Coronary artery (tissue), 2 donors: ENCODE measurements around the gene BICC1.
A peak's percentile ranks its signal among the peaks of the same experiment; 100 is the strongest.
"Not testable (repeated sequence)": the region's sequence is repeated elsewhere in the genome, so short reads cannot be mapped to it uniquely, and the experiment has no call there.

ENCODE experiments used
- DNase-seq: peaks from one replicate; pipeline ENCODE4 v3.0.0-alpha.2; 2017; ENCODE audit warnings: low spot score
- H3K27ac ChIP-seq, 2 donors: fragments of 200-600 bp; sonication (generic); one replicate each; pipeline ENCODE4 v1.5.1; 2016 to 2019
- H3K4me3 ChIP-seq: fragments of 200-600 bp; sonication (generic); 2 replicates; pipeline ENCODE4 v1.5.1; 2016; ENCODE audit warnings: mild to moderate bottlenecking, moderate library complexity
- TF ChIP-seq, protein P1 (sequence below): fragments of 200-600 bp; sonication (generic); IDR thresholded peaks from one replicate; pipeline ENCODE4 v1.5.1; 2019; ENCODE audit warnings: antibody characterized with exemption

Gene BICC1

DNA sequence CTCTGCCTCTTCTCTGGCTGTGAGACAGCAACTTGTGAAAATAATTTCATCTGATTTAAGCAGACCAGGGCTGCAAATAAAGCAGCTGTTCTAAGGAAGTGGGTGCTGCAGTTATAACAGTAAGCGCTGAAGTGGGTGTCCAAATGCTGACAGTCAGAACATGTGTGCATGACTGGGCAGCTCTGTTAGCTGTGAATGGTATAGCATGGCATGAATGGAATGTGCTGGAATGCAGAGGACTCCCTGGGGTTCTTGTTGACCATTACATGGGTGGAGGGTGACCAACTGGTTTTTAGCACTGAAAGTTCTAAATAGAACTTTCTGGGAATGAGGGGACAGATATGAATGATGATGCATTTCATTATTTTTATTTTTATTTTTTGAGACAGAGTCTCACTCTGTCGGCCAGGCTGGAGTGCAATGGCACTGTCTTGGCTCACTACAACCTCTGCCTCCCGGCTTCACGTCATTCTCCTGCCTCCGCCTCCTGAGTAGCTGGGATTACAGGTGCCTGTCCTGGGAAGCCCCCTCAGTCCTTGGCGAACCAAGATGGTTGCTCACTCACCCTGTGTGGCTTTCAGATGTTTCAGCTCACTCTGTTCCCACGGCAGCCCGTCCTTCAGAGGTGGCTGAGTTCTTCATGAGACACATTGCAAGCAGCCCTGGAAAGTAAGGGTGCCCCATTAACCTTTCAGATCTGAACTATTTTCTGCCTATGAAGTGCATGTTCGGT lies 344.0 kb downstream of the BICC1 start:
- Histone ChIP-seq H3K4me3 (peak overlapping the region; percentile 32), H3K27ac (peak overlapping the region; percentile 52 to 88)
- peak; percentile 84 for DNase-seq
- TF ChIP-seq, protein P1, sequence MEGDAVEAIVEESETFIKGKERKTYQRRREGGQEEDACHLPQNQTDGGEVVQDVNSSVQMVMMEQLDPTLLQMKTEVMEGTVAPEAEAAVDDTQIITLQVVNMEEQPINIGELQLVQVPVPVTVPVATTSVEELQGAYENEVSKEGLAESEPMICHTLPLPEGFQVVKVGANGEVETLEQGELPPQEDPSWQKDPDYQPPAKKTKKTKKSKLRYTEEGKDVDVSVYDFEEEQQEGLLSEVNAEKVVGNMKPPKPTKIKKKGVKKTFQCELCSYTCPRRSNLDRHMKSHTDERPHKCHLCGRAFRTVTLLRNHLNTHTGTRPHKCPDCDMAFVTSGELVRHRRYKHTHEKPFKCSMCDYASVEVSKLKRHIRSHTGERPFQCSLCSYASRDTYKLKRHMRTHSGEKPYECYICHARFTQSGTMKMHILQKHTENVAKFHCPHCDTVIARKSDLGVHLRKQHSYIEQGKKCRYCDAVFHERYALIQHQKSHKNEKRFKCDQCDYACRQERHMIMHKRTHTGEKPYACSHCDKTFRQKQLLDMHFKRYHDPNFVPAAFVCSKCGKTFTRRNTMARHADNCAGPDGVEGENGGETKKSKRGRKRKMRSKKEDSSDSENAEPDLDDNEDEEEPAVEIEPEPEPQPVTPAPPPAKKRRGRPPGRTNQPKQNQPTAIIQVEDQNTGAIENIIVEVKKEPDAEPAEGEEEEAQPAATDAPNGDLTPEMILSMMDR = no peak

DNA sequence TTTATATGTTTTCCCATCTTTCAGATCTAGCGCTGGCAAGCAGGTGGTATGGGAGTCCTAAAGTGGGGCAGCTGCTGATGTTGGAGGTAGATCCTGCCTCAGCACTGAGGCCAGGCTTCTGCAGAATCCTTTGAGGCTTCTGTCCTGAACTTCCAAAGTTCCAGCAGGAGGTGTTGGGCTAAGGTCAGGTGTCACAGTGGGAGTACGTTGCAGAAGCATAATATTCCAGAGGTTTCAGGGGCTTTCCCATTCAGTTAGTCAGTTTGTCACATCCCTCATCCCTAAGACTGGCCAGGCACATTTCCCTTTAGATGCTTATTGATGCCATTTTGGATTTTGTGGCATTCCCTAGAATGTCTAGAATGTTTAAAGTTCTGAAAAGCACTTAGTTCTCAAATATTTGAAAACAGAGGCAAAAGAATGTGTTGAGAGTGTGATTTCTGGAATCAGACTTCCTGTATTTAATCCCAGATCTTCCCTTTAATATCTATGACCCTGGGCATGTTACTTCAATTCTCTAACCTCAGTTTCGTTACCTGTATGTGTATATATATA lies 344.7 kb downstream of the BICC1 start:
- DNase-seq = no peak
- Histone ChIP-seq H3K4me3 (no peak overlapping the region), H3K27ac (peak overlapping the region; percentile 52 to 88)
- TF ChIP-seq, protein P1 = no peak

DNA sequence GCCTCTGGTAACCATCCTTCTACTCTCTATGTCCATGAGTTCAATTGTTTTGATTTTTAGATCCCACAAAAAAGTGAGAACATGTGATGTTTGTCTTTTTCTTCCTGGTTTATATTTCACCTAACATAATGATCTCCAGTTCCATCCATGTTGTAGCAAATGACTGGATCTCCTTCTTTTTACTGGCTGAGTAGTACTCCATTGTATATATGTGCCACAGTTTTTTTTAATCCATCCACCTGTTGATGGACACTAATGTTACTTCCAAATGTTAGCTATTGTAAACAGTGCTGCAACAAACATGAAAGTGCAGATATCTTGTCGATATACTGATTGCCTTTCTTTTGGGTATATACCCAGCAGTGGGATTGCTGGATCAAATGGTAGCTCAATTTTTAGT lies 345.5 kb downstream of the BICC1 start:
- H3K27ac ChIP-seq, DNase-seq, H3K4me3 ChIP-seq: not testable (repeated sequence)

DNA sequence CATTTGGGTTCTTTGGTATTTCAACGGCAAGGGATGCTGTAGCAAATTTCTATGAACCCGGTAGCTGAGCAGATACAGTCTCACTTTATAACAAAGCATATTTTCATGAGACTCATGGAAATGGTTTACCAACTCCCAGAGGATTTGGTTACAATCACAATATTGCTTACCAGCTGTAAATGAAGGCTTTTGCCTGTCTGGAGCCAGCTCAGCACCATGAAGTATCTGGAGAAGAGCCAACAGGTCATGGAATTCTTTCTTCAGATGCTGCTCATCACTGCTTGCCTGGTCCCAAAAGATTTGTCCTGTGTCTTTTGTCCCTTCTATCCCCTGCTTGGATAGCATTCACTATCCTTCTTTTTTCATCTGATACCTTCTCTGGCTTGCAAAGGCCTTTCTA lies 346.9 kb downstream of the BICC1 start:
- Histone ChIP-seq H3K27ac (no peak overlapping the region), H3K4me3 (no peak overlapping the region)
- TF ChIP-seq, protein P1 = no peak
- no peak for DNase-seq

DNA sequence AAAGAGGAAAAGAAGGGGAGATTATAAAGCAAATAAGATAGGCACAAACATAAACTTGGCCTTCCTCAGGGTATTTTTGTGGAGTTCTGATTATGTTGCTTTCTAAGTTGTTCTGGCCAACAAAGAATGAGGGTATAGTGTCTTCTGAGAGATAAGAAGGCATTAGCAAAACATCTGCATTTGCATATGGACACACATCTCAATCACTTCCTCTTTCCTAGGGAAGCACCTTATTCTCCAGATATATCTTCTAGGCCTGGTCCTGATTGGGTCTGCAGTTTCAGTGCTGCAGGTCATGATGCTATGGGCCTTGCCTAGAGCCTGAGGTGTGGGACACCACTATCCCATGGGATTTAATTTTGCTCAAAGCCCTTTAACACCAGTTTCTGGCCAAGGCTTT lies 355.0 kb downstream of the BICC1 start:
- no peak overlapping the region for H3K27ac ChIP-seq
- TF ChIP-seq, protein P1 = no peak
- H3K4me3 ChIP-seq = no peak overlapping the region
- no peak for DNase-seq

DNA sequence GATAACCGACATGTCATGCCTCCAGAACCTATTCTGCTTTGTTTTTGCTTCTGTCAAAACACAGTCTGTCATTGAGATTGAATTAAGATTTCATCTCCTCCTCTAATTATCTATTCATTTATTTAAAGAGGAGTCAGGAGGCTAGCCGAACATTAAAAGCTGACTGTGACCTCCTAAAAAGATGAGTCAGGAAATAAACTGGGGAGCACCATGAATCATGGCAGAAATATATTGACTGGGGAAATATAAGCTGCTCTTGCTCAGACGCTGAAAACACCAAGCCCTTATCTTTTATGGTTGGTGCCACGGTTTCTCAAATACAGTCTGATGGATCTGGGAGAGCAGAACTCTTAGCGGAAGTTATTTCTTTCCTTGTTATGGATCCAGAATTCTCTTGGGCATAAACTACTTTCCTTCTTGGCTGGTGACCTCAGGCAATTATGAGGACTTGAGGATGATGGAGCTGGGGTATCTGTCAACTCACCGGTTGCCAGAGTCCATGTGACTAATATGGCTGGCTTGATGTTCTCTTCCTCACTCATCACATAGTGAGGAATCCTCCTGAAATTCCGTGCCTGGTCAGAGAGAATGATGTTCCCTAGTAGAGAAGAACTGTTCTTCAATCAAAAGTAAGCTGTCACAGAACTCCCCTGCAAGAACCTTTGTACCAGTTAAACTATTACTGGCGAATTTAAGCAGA lies 356.2 kb downstream of the BICC1 start:
- DNase-seq = no peak
- no peak overlapping the region for H3K27ac ChIP-seq
- TF ChIP-seq, protein P1 = no peak
- H3K4me3 ChIP-seq = no peak overlapping the region

DNA sequence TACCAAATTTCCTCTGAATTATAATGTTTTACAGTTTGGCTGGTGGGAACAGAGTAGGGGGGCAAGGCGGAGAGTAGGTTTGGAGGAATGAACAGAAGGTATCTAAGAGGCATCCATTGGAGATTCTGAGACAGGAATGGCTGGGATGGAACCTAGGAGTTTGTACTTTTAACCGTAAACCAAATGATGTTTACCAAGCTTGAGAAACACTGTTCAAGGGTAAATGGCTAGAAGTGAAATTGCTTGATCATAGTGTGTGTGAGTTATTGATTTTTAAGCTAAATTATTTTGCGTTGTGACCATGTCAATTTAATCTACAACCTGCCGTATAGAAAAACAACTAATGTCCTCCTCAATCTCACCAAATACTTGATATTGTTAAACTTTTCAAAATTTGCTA lies 357.4 kb downstream of the BICC1 start:
- Histone ChIP-seq H3K27ac (no peak overlapping the region), H3K4me3 (no peak overlapping the region)
- no peak for DNase-seq
- TF ChIP-seq, protein P1 = no peak
